Mesenchymal stem cell (in vitro differentiated cells and primary cell): Measurements from ENCODE around the gene KCNK10.

ENCODE experiments used
- DNase-seq: peaks from one replicate; pipeline ENCODE4 v3.0.0-alpha.2; 2013
- H2AFZ ChIP-seq: one replicate; pipeline ENCODE4 v1.6.1; 2013; ENCODE audit warnings: low read depth, mild to moderate bottlenecking, control low read depth, inconsistent platforms, low read length, moderate library complexity
- H2AK5ac ChIP-seq: 2 replicates; pipeline ENCODE4 v1.6.1; 2013; ENCODE audit warnings: low read length, moderate library complexity, mild to moderate bottlenecking, inconsistent platforms; ENCODE audit not compliant: severe bottlenecking
- H2BK120ac ChIP-seq: one replicate; pipeline ENCODE4 v1.6.1; 2013; ENCODE audit warnings: low read depth, mild to moderate bottlenecking, inconsistent platforms, low read length, moderate library complexity
- H2BK12ac ChIP-seq, 2 experiments: one replicate each; pipeline ENCODE4 v1.6.1; 2013; ENCODE audit warnings: inconsistent platforms in 2 of 2, low read length in 2 of 2, mild to moderate bottlenecking in 2 of 2, moderate library complexity in 2 of 2, control low read depth in 1 of 2
- H2BK15ac ChIP-seq: one replicate; pipeline ENCODE4 v1.6.1; 2013; ENCODE audit warnings: mild to moderate bottlenecking, low read depth, inconsistent platforms; ENCODE audit not compliant: poor library complexity, severe bottlenecking
- H2BK5ac ChIP-seq: 2 replicates; pipeline ENCODE4 v1.6.1; 2013; ENCODE audit warnings: low read depth, mild to moderate bottlenecking, low read length, control low read depth, inconsistent platforms; ENCODE audit not compliant: poor library complexity, severe bottlenecking
- H3K14ac ChIP-seq, 2 experiments: one replicate each; pipeline ENCODE4 v1.6.1; 2013; ENCODE audit warnings: inconsistent platforms in 2 of 2, low read length in 2 of 2, control low read depth in 1 of 2, mild to moderate bottlenecking in 1 of 2, moderate library complexity in 1 of 2
- H3K18ac ChIP-seq, 2 experiments: one replicate each; pipeline ENCODE4 v1.6.1; 2013; ENCODE audit warnings: inconsistent platforms in 2 of 2, low read length in 2 of 2, control low read depth in 1 of 2, low read depth in 1 of 2, mild to moderate bottlenecking in 1 of 2
- H3K23ac ChIP-seq, 2 experiments: one replicate each; pipeline ENCODE4 v1.6.1; 2013; ENCODE audit warnings: inconsistent platforms in 2 of 2, low read length in 2 of 2, mild to moderate bottlenecking in 2 of 2, moderate library complexity in 2 of 2, control low read depth in 1 of 2
- H3K27ac ChIP-seq: 2 replicates; pipeline ENCODE4 v1.5.1; 2013; ENCODE audit warnings: mild to moderate bottlenecking, moderate library complexity, low read length, control low read depth, inconsistent platforms; ENCODE audit not compliant: poor library complexity, severe bottlenecking
- H3K27me3 ChIP-seq, 2 experiments: 2 replicates each; pipeline versions ENCODE4 v1.6.1 to v1.7.0; 2013; ENCODE audit warnings: low read length in 2 of 2, mild to moderate bottlenecking in 2 of 2, moderate library complexity in 2 of 2, control low read depth in 1 of 2, inconsistent platforms in 1 of 2; ENCODE audit not compliant: control insufficient read depth in 1 of 2, insufficient read depth in 1 of 2
- H3K36me3 ChIP-seq, 2 experiments: 2 replicates each; pipeline versions ENCODE4 v1.6.1 to v1.7.0; 2013; ENCODE audit warnings: low read length in 2 of 2, control low read depth in 1 of 2, inconsistent platforms in 1 of 2, low read depth in 1 of 2, mild to moderate bottlenecking in 1 of 2; ENCODE audit not compliant: insufficient read depth in 2 of 2, control insufficient read depth in 1 of 2
- H3K4ac ChIP-seq, 2 experiments: one replicate each; pipeline ENCODE4 v1.6.1; 2013; ENCODE audit warnings: inconsistent platforms in 2 of 2, low read length in 2 of 2, mild to moderate bottlenecking in 2 of 2, moderate library complexity in 2 of 2, control low read depth in 1 of 2, low read depth in 1 of 2
- H3K4me1 ChIP-seq: 2 replicates; pipeline ENCODE4 v1.6.1; 2013; ENCODE audit warnings: low read depth, low read length, control low read depth; ENCODE audit not compliant: control insufficient read depth, insufficient read depth
- H3K4me2 ChIP-seq: 2 replicates; pipeline ENCODE4 v1.6.1; 2013; ENCODE audit warnings: low read length, mild to moderate bottlenecking, inconsistent platforms; ENCODE audit not compliant: poor library complexity, severe bottlenecking
- H3K4me3 ChIP-seq, 2 experiments: 2 replicates each; pipeline versions ENCODE4 v1.5.1 to v1.7.0; 2013; ENCODE audit warnings: low read length in 2 of 2, mild to moderate bottlenecking in 2 of 2, control low read depth in 1 of 2, low read depth in 1 of 2; ENCODE audit not compliant: insufficient read depth in 1 of 2
- H3K79me1 ChIP-seq: replicated peaks from 2 replicates; pipeline ENCODE4 v1.6.1; 2013; ENCODE audit warnings: mild to moderate bottlenecking, control low read depth, low read length, inconsistent platforms; ENCODE audit not compliant: poor library complexity, severe bottlenecking
- H3K9ac ChIP-seq: 2 replicates; pipeline ENCODE4 v1.7.0; 2013; ENCODE audit warnings: mild to moderate bottlenecking, low read length, moderate library complexity
- H3K9me3 ChIP-seq: 2 replicates; pipeline ENCODE4 v1.7.0; 2013; ENCODE audit warnings: mild to moderate bottlenecking, low read length; ENCODE audit not compliant: control insufficient read depth
- H4K8ac ChIP-seq: one replicate; pipeline ENCODE4 v1.6.1; 2013; ENCODE audit warnings: inconsistent platforms, mild to moderate bottlenecking, low read length, moderate library complexity
- H4K91ac ChIP-seq: one replicate; pipeline ENCODE4 v1.6.1; 2013; ENCODE audit warnings: mild to moderate bottlenecking, low read length, inconsistent platforms
- WGBS: methylation state at CpG from one replicate; pipeline ENCODE4 v1.1.7; 2013; ENCODE audit warnings: mixed read lengths; 5-methylcytosine and 5-hydroxymethylcytosine counted together

The KCNK10 gene

GRCh38 chr14:88204221-88204620, 118.8 kb downstream of the KCNK10 start:
- 61% methylated on average over 2 of the region's 4 CpGs for WGBS

GRCh38 chr14:88203291-88203690, 119.8 kb downstream of the KCNK10 start:
- Histone ChIP-seq H3K4me2 (no peak overlapping the region), H3K14ac (no peak overlapping the region), H3K4me1 (no peaks in the 10 kb centered on the region), H3K36me3 (no peaks in the 10 kb centered on the region), H2BK5ac (no peak overlapping the region), H2BK15ac (no peak overlapping the region), H2BK120ac (no peak overlapping the region), H4K91ac (no peak overlapping the region), H3K27me3 (peaks cover 0 to 25% of the 10 kb centered on the region in 2 experiments), H3K4ac (no peak overlapping the region), H3K18ac (no peak overlapping the region), H4K8ac (no peak overlapping the region), H2BK12ac (no peak overlapping the region), H2AK5ac (no peak overlapping the region), H2AFZ (no peak overlapping the region), H3K4me3 (no peak overlapping the region), H3K79me1 (no peaks in the 10 kb centered on the region), H3K27ac (no peak overlapping the region), H3K9me3 (no peaks in the 10 kb centered on the region), H3K9ac (no peak overlapping the region), H3K23ac (no peak overlapping the region)
- WGBS, result 82% methylated on average over 3 of the region's 3 CpGs
- DNase-seq, result no peak

More at GRCh38 chr14:88204221-88204620, 118.8 kb downstream of the KCNK10 start:
- H3K4ac ChIP-seq, result no peak overlapping the region
- no peak overlapping the region for H2BK5ac ChIP-seq
- no peak overlapping the region for H2BK15ac ChIP-seq
- H3K4me1 ChIP-seq, result no peaks in the 10 kb centered on the region
- no peak overlapping the region for H4K8ac ChIP-seq
- H3K9ac ChIP-seq, result no peak overlapping the region
- no peak overlapping the region for H3K14ac ChIP-seq
- H3K4me2 ChIP-seq, result no peak overlapping the region
- peaks cover 0 to 28% of the 10 kb centered on the region in 2 experiments for H3K27me3 ChIP-seq
- H3K79me1 ChIP-seq, result no peaks in the 10 kb centered on the region
- no peak overlapping the region for H3K23ac ChIP-seq
- no peaks in the 10 kb centered on the region for H3K9me3 ChIP-seq
- no peak overlapping the region for H2BK120ac ChIP-seq
- no peak overlapping the region for H3K18ac ChIP-seq
- DNase-seq, result no peak
- H2AK5ac ChIP-seq, result no peak overlapping the region
- no peak overlapping the region for H2BK12ac ChIP-seq
- no peak overlapping the region for H3K4me3 ChIP-seq
- H3K27ac ChIP-seq, result no peak overlapping the region
- no peaks in the 10 kb centered on the region for H3K36me3 ChIP-seq
- no peak overlapping the region for H4K91ac ChIP-seq
- no peak overlapping the region for H2AFZ ChIP-seq

GRCh38 chr14:88202286-88202685, 120.8 kb downstream of the KCNK10 start:
- Histone ChIP-seq H2AFZ (no peak overlapping the region), H3K27ac (no peak overlapping the region), H3K4me3 (no peak overlapping the region), H4K8ac (no peak overlapping the region), H3K4me1 (no peaks in the 10 kb centered on the region), H2BK15ac (no peak overlapping the region), H2AK5ac (no peak overlapping the region), H3K36me3 (no peaks in the 10 kb centered on the region), H4K91ac (no peak overlapping the region), H3K9ac (no peak overlapping the region), H2BK12ac (no peak overlapping the region), H3K4me2 (no peak overlapping the region), H2BK5ac (no peak overlapping the region), H2BK120ac (no peak overlapping the region), H3K23ac (no peak overlapping the region), H3K18ac (no peak overlapping the region), H3K4ac (no peak overlapping the region), H3K27me3 (peaks cover 0 to 30% of the 10 kb centered on the region in 2 experiments), H3K79me1 (no peaks in the 10 kb centered on the region), H3K9me3 (no peaks in the 10 kb centered on the region), H3K14ac (no peak overlapping the region)
- no peak for DNase-seq
- WGBS, result 87% methylated on average over 4 of the region's 4 CpGs

GRCh38 chr14:88201851-88202250, 121.2 kb downstream of the KCNK10 start:
- Histone ChIP-seq H2BK120ac (no peak overlapping the region), H3K79me1 (no peaks in the 10 kb centered on the region), H3K23ac (no peak overlapping the region), H3K4me1 (no peaks in the 10 kb centered on the region), H3K4me2 (no peak overlapping the region), H2AK5ac (no peak overlapping the region), H4K8ac (no peak overlapping the region), H3K9me3 (no peaks in the 10 kb centered on the region), H2BK12ac (no peak overlapping the region), H2BK15ac (no peak overlapping the region), H3K9ac (no peak overlapping the region), H4K91ac (no peak overlapping the region), H3K14ac (no peak overlapping the region), H2BK5ac (no peak overlapping the region), H3K27me3 (peaks cover 0 to 32% of the 10 kb centered on the region in 2 experiments), H3K4me3 (no peak overlapping the region), H3K18ac (no peak overlapping the region), H3K4ac (no peak overlapping the region), H3K36me3 (no peaks in the 10 kb centered on the region), H2AFZ (no peak overlapping the region), H3K27ac (no peak overlapping the region)
- DNase-seq, result no peak
- 71% methylated on average over 2 of the region's 2 CpGs for WGBS
